ENCODE data around the gene ASB18.

- TF ChIP-seq POLR2AphosphoS5 (IDR thresholded peaks at IDR 0.05; ENCODE audit: borderline replicate concordance, low read depth, low read length) (no peak), EZH2 (IDR thresholded peaks at IDR 0.05) (no peak), FOXP2 (optimal IDR thresholded peaks at IDR 0.05; ENCODE audit: control extremely low read depth, extremely low read length, insufficient read depth) (no peak)
Observed at GRCh38 chr2:236242057-236242495, 22.1 kb downstream of the ASB18 start.
